SK-N-DZ (cell line): ENCODE measurements around the gene FGD4.
"Not testable (repeated sequence)": the region's sequence is repeated elsewhere in the genome, so short reads cannot be mapped to it uniquely, and the experiment has no call there.

ENCODE experiments used
- DNase-seq: peaks from one replicate; pipeline ENCODE4 v3.0.0-alpha.2; 2015; ENCODE audit warnings: low spot score

FGD4 gene

DNA sequence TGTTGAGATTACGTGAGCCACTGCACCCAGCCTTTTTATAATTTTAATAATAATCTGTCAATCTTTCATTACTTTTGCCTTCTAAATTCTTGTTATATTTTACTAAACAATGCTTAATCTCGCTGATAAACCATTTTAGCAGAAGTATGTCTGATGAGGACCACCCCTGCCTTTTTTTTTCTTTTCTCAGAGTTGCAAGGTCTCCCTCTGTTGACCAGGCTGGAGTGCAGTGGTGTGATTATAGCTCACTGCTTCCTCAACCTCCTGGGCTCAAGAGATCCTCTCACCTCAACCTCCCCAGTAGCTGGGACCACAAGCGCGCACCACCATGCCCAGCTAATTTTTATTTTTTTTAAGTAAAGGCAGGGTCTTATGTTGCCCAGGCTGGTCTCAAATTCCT is 161.2 kb downstream of the FGD4 start:
- DNase-seq: no peak

DNA sequence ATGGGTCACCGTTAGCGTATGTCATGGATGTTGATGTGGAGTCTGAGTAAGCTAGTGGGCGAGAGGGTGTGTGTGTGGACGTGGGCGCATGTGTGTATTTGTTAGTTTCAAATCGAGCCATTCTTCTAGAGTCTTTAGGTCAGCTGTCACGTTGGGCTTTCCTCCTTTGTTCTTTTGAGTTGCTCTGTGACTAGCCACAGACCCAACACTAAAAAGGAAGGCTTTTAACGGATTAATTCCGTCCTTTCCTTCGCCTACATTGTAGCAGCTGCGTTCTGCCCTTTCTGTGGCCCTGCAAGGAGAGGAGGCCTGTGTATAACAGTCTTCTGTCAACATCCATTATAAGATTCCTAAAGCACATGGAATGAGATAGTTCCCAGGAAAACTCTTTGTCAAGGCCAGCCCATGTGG is 162.6 kb downstream of the FGD4 start:
- DNase-seq: peak; percentile 48

DNA sequence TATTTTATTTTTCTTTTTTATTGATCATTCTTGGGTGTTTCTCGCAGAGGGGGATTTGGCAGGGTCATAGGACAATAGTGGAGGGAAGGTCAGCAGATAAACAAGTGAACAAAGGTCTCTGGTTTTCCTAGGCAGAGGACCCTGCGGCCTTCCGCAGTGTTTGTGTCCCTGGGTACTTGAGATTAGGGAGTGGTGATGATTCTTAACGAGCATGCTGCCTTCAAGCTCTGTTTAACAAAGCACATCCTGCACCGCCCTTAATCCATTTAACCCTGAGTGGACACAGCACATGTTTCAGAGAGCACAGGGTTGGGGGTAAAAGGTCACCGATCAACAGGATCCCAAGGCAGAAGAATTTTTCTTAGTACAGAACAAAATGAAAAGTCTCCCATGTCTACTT is 163.1 kb downstream of the FGD4 start:
- DNase-seq: not testable (repeated sequence)

DNA sequence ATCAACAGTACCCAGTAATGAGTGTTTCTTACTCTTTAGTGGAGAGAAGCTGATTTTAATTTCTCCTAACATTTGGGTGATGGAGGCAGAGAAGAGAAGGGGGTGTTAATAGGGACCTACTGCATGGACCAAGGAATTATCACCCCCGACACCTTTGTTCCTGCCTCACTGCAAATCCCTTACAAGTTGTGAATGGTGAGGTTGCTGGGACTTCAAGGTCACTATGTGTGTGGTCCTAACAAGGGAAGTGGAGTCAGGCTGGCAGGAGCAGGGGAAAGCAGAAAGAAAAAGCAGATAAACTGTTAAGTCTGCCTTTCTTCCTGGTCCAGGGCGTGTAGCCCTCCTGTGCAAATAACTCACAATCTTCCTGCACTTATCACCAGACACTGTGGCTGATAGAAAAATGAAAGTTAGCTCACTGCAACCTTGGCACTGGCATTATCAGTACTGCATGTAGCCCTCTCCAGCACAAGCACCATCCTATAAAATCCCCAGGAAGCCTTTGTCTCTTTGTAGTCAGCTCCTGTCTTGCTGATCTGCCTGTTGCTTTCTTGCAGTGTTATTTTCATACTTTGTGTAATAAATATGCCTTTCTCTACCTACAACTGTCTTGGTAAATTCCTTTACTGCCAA is 167.4 kb downstream of the FGD4 start:
- no peak for DNase-seq

DNA sequence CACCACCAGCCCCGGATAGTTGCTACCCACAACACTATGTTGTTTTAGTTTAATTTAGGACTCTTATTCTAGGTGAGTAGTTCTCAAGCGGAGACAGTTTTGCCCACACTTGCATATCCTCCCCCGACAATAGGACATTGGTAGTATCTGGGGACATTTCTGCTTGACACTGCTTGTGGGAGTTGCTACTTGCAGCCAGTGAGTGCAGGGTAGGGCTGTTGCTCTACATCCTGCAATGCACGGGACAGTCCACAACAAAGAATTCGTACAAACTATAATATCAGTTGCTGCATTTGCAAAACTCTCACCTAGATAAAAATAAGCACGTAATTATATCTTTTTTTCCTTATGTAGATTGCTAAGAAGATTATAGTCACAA is 167.9 kb downstream of the FGD4 start:
- DNase-seq: no peak

DNA sequence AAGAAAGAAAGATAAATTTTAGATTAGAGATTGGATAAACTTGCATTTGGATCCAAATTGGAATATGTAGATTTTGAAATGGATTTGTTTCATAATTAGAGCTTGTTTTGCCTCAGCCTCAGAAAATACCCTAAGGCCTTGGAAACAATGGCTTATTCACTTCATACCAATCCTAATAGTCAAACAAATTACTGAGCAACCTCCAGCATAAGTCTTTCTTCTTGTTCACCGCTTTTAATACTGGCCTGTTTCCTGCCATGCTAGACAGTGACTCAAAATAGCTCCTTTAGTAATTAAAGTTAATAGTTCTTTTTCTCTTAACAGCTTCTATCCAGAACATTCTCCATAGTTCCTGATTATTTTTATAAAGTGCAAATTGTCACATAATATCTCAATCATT is 168.9 kb downstream of the FGD4 start:
- no peak for DNase-seq

DNA sequence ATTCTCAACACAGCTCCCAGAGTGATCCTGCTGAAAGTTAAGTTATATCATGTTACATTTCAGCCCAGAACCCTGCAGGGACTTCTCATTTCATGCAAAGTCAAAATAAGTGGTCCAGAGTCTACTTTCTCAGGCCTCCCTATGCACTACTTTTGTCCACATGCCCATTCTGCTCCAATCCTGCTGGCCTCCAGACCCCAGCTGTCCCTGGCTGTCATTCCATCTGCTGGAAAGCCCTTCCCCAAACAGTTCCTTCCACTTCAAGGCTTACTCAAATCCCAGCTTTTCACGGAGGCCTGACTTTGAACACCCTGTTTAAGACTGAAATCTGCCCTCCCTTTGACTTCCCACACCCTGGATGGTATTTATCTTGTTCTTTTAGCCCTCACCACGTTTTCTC is 169.9 kb downstream of the FGD4 start:
- DNase-seq: no peak

DNA sequence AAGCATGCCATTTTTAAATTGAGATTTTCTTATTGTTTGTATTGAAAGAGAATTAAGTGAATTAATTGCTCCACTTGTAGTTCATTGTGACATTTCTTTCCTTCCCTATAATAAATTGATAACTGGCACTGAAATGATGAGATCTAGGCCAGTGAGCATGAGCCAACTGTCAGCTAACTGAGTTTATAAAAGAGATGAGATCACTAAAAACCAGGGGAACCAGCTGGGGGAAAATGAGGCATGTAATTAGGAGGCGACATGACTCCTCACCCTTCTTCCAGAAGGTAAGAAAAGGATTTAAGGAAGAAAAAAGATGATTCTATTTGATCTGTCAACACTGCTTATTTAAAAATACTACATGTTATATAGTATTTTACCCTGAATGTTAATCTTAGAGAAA is 175.2 kb downstream of the FGD4 start:
- no peak for DNase-seq

DNA sequence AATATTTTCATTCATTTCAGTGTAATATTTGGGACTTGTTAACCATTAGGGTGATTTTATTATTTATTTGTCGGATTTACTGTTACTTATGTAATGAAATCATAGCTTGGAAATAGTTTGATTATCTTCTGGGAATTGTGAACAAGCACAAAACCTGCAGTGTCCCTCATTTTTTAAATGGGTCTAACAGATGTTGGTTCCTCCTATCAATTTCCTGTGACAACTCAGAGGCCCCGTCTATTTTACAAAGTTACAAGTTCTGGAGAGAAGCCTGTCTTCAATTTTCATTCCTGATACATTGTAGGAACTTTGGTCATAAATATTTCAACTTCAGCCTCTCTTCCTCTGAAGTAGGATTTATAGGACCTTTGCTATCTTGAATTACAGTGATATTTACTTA is 178.0 kb downstream of the FGD4 start:
- no peak for DNase-seq

DNA sequence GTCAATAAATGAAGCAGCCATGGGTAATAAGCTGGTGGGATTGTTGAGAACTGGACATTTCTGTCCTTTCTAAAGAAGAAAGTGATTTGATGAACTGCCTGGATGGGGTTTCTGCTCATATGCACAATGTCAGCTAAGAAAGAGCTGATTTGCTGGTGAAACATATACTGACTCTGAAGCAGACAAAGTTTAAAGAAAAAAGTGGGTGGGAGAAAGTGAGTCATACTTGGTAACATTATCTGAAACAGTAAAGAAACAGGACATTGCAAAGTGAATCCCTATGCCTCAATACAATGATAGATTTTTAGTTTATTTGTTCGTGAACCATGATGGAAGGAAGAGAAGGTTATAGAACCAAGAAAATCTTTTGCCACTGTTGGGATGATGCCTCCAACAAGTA is 184.2 kb downstream of the FGD4 start:
- no peak for DNase-seq

DNA sequence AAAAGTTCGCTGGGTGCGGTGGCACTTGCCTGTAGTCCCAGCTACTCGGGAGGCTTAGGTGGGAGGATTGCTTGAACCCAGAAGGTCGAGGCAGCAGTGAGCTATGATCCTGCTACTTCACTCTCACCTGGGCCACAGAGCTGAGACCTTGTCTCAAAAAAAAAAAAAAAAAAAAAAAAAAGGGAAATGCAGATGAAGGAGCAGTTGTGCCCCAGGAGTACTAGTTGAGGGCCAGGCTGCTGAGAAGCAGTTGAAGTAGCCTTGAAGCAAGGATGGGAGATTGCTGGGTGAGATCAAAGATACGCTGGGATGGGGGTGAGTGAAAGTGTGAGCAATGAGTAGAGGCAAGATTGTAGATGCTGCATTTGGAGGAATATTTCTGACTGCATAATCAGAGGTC is 186.3 kb downstream of the FGD4 start:
- no peak for DNase-seq

DNA sequence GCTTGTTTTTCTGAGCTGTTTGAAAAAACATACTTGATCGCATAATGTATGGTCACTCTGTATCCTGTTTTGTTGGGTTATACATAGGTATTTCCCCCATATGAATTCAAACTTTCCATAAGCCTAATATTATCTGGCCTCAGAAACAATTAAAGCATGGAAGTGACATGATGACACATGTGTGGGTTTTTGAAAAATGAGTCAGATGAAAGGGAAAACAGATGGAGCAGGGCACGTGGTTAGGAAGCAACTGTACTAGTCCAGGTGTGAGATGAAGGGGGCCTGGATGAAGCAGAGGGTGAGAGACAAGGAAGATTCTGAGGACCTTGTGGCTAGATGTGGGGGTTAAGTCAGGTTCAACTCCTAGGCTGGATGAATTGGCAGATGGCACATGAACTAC is 187.0 kb downstream of the FGD4 start:
- no peak for DNase-seq

DNA sequence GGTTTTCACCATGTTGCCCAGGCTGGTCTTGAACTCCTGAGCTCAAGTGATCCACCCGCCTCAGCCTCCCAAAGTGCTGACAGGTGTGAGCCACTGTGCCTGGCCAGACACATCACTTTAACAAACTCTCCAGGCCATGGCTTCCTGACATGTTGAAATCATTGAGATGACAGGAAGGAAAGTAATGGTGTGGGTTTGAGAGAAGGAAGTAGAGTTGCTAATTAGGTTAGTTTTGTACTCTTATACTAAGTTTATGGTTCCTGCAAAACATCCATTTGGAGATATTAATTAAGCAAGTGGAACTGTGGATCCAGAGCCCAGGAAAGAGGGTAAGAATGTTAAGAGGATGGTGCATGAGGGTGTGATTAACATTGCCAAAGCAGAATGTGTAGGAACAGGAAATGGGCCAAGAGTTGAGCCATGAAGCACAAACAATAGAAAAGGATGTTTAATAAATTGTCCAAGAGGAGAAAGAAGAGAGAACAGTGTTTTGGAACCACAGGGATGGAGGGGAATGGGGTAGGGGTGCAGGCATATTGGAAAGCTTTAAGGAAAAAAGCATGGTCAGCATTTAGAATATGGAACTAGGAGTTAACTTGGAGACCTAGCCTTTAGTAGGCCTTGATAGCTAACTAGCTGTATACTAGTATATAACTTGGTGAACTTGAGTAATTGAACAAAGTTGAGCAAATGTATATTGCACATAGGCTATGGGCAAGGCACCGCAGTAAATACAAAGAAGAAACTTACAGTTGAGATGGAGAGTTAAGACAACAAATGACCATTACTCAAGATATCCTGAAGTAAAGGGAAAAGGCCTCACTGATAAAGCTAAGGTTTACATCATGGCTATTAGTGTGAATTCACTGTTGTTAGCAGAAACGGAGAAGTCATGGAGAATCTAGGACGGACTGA is 188.5 kb downstream of the FGD4 start:
- no peak for DNase-seq

DNA sequence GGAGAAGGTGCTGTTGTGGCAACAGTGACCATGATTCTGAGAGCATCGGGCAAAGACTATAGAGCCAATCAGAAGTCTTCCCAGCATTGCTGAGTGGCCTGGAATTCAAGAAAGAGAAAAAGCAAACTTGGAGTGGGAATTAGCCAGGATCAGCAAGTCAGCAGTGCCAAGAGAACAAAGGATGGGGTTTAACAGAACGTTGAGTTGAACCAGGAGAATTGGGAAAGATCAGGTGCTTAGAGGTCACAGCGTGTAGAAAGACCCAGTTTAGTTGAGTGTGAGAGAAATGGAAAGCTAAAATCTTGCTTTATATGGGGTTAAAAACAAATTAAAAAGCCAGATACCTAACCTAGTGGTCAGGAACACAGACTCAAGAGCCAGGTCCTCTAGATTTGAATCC is 189.2 kb downstream of the FGD4 start:
- no peak for DNase-seq

DNA sequence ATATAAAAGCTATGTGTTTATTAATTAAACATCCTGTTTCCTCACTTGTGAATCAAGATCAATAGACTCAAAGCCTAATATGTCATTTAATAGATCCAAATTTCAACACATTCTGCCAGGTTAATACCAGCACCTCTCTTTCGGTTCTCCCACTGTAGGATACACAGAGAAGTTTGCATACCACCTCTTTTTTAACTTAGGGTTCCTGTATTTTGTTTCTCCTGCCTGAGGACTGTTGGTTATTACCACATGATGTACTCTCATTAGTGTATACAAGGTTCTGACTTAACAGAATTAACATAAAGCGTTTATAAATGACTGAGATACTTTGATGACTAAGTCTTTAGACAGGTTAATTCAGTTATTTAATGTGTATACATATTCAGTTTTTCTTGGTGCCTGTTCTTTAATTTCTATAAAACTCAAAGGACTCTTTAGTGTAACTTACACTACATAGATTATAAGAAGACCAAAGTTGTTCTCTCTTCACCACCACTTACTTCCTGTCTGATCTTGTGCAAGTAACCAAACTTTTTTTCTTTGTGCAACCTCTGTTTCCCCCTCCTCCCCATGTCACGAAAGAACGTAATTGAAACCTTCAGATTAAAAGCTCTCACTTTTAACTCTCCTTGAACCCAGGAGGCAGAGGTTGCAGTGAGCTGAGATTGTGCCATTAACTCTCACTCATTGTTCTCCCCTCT is 190.0 kb downstream of the FGD4 start:
- no peak for DNase-seq

DNA sequence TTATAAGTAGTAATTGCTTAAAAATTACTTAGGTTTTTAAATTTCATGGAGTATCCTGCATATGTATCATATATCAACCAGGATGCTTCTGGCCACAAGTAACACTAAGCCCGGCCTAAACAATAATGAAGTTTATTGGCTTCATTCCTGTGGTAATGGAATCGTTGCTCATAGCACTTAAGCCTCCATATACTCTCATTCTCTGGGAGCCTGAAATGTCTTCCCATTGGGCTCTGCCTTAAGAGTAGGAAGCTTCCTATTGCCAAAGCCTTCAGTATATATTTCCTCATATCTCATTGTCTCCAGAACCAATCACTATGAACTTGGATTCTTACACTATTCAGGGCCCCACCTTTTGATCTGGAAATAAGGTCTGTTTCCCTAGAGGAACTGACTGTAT is 195.9 kb downstream of the FGD4 start:
- DNase-seq: no peak

DNA sequence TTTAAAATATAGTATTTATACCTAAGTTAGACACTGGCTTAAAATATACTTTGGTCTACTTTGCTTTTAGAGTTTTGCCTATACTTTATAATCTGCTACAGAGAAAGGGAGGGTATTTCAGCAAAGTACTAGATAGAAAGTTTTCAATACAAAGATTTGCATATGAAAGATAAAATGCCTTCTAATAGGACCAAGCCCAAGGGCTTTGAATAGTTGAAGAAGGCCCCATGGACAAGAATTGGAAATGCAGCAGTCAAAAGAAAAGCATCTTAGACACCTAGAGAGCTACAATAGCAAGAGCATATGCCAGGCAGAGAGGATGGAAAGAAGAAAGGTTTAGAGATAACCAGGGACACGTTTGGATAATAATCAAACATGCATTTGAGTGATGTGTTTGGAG is 196.7 kb downstream of the FGD4 start:
- no peak for DNase-seq

DNA sequence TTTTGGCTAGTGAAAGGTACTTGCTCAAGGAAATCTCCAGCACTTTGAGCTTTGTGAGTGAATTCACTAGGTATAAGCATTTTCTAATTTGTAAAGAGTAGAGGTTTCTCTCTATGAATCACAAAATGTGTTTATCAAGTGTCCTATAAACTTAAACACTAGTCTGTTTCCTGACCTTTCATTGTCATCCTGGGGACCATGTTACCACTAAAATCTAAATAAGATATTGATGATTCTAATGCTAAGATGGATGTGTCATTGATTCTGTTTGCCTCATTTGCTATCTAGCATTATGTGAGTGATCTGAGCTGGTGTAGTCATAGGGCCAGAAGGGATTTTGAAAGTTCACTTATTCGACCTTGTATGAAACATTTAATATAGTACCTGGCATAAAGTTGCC is 199.3 kb downstream of the FGD4 start:
- no peak for DNase-seq

DNA sequence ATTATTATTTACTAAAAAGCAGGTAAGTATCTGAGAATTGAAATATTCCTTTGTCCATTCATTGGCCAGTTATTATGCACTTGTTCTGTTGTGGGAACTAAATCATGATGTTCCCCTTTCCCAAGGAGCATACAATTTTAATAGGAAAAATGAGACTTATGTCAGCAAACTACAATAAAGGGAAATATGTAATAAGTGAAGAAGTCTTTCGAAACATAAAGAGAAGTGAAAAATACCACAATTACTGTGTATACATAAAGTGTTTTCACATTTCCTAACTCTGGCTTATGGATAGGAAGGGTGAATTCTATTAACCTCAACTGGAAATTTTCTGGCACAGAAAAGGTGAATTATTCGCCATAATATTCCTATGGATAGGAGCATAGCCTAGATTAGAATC is 201.3 kb downstream of the FGD4 start:
- no peak for DNase-seq

DNA sequence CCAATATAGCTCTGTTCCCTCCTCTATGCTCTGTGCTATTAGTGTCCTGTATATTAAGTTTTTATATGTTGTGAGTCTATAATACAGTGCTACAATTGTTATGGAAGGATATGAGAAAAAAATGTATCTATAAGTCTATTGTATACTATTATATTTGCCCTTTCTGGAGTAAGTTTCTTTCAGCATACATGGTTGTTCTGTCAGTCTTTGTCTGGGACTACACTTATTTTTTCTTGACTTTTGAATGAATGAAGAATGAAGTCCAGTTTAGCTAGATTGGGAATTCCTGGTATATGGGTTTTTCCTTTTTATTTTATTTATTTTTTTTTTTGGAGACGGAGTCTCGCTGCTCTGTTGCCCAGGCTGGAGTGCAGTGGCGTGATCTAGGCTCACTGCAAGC is 203.7 kb downstream of the FGD4 start:
- DNase-seq: no peak

DNA sequence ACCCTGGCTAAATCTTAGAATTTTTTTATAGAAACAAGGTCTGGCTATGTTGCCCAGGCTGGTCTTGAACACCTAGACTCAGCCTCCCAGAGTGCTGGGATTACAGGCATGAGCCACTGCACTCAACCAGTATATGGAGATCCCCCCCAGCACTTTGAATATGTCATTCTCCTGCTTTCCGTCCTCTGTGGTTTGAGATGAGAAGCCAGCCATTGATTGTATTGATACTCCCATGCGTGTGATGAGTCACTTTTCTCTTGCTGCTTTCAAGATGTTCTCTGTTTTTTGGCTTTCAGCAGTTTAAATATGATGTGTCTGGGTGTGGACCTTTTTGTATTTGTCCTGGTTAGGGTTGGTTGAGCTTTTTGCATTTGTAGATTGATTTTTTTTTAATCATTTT is 204.5 kb downstream of the FGD4 start:
- DNase-seq: no peak

DNA sequence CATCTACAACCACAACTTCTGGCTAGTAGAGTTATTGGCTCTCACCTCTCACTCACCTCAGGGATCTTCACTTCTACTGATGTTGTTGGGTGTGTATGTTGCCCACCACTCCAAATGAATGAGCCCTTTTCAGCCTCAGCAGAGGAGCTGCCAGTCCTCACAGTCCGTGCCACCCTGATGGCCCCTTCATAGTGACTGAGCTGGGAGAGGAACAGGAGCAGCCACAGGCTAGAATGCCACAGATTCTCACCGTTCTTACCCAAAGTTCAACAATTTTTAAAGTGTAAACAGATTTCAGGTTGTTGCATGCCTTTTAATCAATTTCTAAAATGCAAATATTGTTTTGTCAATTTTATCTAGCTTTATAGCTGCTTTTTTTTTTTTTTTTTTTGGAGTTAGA is 205.2 kb downstream of the FGD4 start:
- DNase-seq: no peak
